ENCODE measurements around the gene GLDN. TPM values are rescaled to one million over a fixed set of nuclear protein-coding genes. Genes with fewer than 3 reads are reported as not detected.
A peak's percentile ranks its signal among the peaks of the same experiment; 100 is the strongest.

Gene GLDN
- 0.58 and 1.8 TPM in 2 replicates for polyA plus RNA-seq
- 0.58 TPM in 1 of 2 replicates, not detected in the other for polyA minus RNA-seq

DNA sequence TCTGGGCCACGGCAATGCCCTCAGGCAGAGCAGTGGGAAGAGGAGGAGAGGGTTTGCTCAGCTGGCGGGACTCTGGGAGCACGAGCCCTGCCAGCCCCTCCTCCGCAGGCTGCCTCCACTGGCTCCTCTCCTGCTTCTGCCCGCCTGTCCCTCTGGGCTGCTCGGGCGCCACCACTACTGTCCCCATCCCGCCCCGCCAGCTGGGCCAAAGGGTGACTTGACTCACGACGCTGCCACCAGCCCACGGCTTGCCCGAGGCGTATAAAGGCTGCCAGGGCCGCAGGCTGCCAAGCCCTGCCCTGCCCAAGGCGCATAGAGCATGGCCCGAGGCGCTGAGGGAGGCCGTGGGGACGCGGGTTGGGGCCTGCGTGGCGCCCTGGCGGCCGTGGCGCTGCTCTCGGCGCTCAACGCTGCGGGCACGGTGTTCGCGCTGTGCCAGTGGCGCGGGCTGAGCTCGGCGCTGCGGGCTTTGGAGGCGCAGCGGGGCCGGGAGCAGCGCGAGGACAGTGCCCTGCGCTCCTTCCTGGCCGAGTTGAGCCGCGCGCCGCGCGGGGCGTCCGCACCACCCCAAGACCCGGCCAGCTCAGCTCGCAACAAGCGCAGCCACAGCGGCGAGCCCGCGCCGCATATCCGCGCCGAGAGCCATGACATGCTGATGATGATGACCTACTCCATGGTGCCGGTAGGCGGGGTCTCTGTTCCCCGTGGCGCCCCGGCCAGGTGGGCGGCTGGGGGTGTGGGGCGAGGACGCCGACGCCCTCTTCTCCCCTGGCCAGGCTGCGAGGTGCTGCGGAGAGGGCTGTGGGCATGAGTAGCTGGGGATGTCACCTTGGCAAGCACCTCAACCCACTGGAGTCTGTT, at the start of gene GLDN:
Gene GLDN, plus strand, starts transcription at position 290 of the 861 bp plus-strand sequence. Its CDS starts 30 bp downstream, at position 320.
- Histone ChIP-seq H3K79me2 (replicated peaks; ENCODE audit: insufficient read depth, low read length) (no peaks in the 10 kb centered on the region), H3K9ac (ENCODE audit: low read length) (peak within 1 kb of the TSS; percentile 34), H2AFZ (ENCODE audit: low read depth, low read length) (no peak within 1 kb of the TSS), H3K36me3 (ENCODE audit: insufficient read depth, low read length) (no peaks in the 10 kb centered on the region), H3F3A (ENCODE audit: insufficient read depth, low read length, poor library complexity, severe bottlenecking) (no peaks in the 10 kb centered on the region), H3K27me3 (ENCODE audit: insufficient read depth, low read depth, low read length) (peaks cover 34% of the 10 kb centered on the region), H3K4me3 (ENCODE audit: low read length) (peak within 1 kb of the TSS; percentile 70), H3K27ac (ENCODE audit: low read length) (no peak within 1 kb of the TSS), H3K4me2 (ENCODE audit: low read length) (peak within 1 kb of the TSS; percentile 44), H4K20me1 (ENCODE audit: insufficient read depth) (no peaks in the 10 kb centered on the region), H3K9me3 (ENCODE audit: low read length) (no peaks in the 10 kb centered on the region), H3K9me2 (ENCODE audit: insufficient read depth, low read length) (no peaks in the 10 kb centered on the region)
- TF ChIP-seq MXI1 (conservative IDR thresholded peaks at IDR 0.05; ENCODE audit: poor library complexity, severe bottlenecking) (peak; percentile 26), TAF1 (IDR thresholded peaks at IDR 0.05; ENCODE audit: low read depth) (no peak)

DNA sequence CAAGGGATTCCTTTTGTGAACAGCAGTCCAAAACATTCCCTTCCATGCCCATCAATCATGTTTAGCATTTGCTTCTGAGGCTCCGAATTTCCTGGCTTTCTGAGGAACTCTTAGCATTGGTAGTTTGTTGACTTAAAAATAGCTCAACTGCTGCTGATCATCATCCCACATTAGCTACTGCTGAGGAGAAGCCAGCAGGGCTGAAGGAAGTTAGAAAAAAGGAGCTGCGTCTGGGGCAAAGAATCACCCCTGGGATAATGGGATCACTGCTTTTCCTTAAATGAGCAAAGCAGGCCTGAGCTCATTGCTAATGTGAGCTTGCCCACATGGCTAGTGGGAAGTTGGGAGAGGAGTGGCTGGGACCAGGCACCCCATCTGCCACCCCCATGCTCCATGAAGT, 42.8 kb upstream of the GLDN start:
- H3K27me3 ChIP-seq (ENCODE audit: insufficient read depth, low read depth, low read length): no peaks in the 10 kb centered on the region
- H3F3A ChIP-seq (ENCODE audit: insufficient read depth, low read length, poor library complexity, severe bottlenecking): no peaks in the 10 kb centered on the region
- no peak overlapping the region for H2AFZ ChIP-seq (ENCODE audit: low read depth, low read length)
- TF ChIP-seq MXI1 (conservative IDR thresholded peaks at IDR 0.05; ENCODE audit: poor library complexity, severe bottlenecking): no peak
- TF ChIP-seq, protein P1, sequence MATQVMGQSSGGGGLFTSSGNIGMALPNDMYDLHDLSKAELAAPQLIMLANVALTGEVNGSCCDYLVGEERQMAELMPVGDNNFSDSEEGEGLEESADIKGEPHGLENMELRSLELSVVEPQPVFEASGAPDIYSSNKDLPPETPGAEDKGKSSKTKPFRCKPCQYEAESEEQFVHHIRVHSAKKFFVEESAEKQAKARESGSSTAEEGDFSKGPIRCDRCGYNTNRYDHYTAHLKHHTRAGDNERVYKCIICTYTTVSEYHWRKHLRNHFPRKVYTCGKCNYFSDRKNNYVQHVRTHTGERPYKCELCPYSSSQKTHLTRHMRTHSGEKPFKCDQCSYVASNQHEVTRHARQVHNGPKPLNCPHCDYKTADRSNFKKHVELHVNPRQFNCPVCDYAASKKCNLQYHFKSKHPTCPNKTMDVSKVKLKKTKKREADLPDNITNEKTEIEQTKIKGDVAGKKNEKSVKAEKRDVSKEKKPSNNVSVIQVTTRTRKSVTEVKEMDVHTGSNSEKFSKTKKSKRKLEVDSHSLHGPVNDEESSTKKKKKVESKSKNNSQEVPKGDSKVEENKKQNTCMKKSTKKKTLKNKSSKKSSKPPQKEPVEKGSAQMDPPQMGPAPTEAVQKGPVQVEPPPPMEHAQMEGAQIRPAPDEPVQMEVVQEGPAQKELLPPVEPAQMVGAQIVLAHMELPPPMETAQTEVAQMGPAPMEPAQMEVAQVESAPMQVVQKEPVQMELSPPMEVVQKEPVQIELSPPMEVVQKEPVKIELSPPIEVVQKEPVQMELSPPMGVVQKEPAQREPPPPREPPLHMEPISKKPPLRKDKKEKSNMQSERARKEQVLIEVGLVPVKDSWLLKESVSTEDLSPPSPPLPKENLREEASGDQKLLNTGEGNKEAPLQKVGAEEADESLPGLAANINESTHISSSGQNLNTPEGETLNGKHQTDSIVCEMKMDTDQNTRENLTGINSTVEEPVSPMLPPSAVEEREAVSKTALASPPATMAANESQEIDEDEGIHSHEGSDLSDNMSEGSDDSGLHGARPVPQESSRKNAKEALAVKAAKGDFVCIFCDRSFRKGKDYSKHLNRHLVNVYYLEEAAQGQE (IDR thresholded peaks at IDR 0.05; ENCODE audit: borderline replicate concordance): no peak
- no peak for TF ChIP-seq EZH2 (IDR thresholded peaks at IDR 0.05; ENCODE audit: borderline replicate concordance, insufficient read depth, low read length, poor library complexity, severe bottlenecking)
- TF ChIP-seq, protein P2, sequence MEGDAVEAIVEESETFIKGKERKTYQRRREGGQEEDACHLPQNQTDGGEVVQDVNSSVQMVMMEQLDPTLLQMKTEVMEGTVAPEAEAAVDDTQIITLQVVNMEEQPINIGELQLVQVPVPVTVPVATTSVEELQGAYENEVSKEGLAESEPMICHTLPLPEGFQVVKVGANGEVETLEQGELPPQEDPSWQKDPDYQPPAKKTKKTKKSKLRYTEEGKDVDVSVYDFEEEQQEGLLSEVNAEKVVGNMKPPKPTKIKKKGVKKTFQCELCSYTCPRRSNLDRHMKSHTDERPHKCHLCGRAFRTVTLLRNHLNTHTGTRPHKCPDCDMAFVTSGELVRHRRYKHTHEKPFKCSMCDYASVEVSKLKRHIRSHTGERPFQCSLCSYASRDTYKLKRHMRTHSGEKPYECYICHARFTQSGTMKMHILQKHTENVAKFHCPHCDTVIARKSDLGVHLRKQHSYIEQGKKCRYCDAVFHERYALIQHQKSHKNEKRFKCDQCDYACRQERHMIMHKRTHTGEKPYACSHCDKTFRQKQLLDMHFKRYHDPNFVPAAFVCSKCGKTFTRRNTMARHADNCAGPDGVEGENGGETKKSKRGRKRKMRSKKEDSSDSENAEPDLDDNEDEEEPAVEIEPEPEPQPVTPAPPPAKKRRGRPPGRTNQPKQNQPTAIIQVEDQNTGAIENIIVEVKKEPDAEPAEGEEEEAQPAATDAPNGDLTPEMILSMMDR (IDR thresholded peaks at IDR 0.05; ENCODE audit: poor library complexity, severe bottlenecking): no peak
- TF ChIP-seq POLR2AphosphoS5 (IDR thresholded peaks at IDR 0.05): no peak
- TF ChIP-seq EP300 (conservative IDR thresholded peaks at IDR 0.05; ENCODE audit: poor library complexity, severe bottlenecking): no peak
- TF ChIP-seq TAF1 (IDR thresholded peaks at IDR 0.05; ENCODE audit: low read depth): no peak
- TF ChIP-seq SMC3 (conservative IDR thresholded peaks at IDR 0.05; ENCODE audit: poor library complexity): no peak
- no peak for TF ChIP-seq RAD21 (conservative IDR thresholded peaks at IDR 0.05)
- H3K4me3 ChIP-seq (ENCODE audit: low read length): no peak overlapping the region
- H3K4me2 ChIP-seq (ENCODE audit: low read length): no peak overlapping the region
- no peaks in the 10 kb centered on the region for H3K79me2 ChIP-seq (replicated peaks; ENCODE audit: insufficient read depth, low read length)
- H4K20me1 ChIP-seq (ENCODE audit: insufficient read depth): no peaks in the 10 kb centered on the region
- H3K9me2 ChIP-seq (ENCODE audit: insufficient read depth, low read length): no peaks in the 10 kb centered on the region
- no peaks in the 10 kb centered on the region for H3K36me3 ChIP-seq (ENCODE audit: insufficient read depth, low read length)
- no peak overlapping the region for H3K27ac ChIP-seq (ENCODE audit: low read length)
- no peaks in the 10 kb centered on the region for H3K9me3 ChIP-seq (ENCODE audit: low read length)
- H3K9ac ChIP-seq (ENCODE audit: low read length): no peak overlapping the region

All from neural cell (in vitro differentiated cells).